ENCODE results near the gene MISFA. TPM values are rescaled to one million over a fixed set of nuclear protein-coding genes. Genes with fewer than 3 reads are reported as not detected.

Gene MISFA
- 0.65 and 1.6 TPM in 2 replicates for total RNA-seq (ENCODE audit: low replicate concordance)

- no peak within 1 kb of the TSS for H3K4me3 ChIP-seq
- no peak within 1 kb of the TSS for H3K4me2 ChIP-seq
- H3K27ac ChIP-seq = no peak within 1 kb of the TSS
- no peak within 1 kb of the TSS for H3K9ac ChIP-seq
- peaks cover 5% of the 10 kb centered on the region for H3K36me3 Mint-ChIP-seq
- H3K9me3 ChIP-seq (ENCODE audit: low read depth) = no peaks in the 10 kb centered on the region
- H3K4me1 Mint-ChIP-seq = no peaks in the 10 kb centered on the region
- H3K36me3 ChIP-seq = no peaks in the 10 kb centered on the region
- H3F3A ChIP-seq (ENCODE audit: low read depth) = no peaks in the 10 kb centered on the region
- TF ChIP-seq CTCF (IDR thresholded peaks at IDR 0.05) = no peak
- no peak for TF ChIP-seq EZH2phosphoT487 (IDR thresholded peaks at IDR 0.05)
- no peak for DNase-seq (ENCODE audit: low spot score)
- no peaks in the 10 kb centered on the region for H3K27me3 Mint-ChIP-seq (ENCODE audit: insufficient read depth, low read depth)
- H2AFZ ChIP-seq (replicated peaks) = no peak within 1 kb of the TSS
- no peaks in the 10 kb centered on the region for H3K79me2 ChIP-seq (ENCODE audit: low read depth)
- no peaks in the 10 kb centered on the region for H3K9me3 Mint-ChIP-seq
- H3K4me1 ChIP-seq = no peaks in the 10 kb centered on the region
- H4K20me1 ChIP-seq (ENCODE audit: low read depth) = no peaks in the 10 kb centered on the region
- H3K4me3 Mint-ChIP-seq = no peak within 1 kb of the TSS
- no peak within 1 kb of the TSS for H3K27ac Mint-ChIP-seq
- no peaks in the 10 kb centered on the region for H3K27me3 ChIP-seq
Observed at GRCh38 chr11:18599739-18600230, at the start of gene MISFA. Gene MISFA, plus strand, starts transcription at chr11:18599789. Its CDS starts 140 bp downstream, at chr11:18599929.

GRCh38 chr11:18563090-18563730 is 36.4 kb upstream of the MISFA start:
- H2AFZ ChIP-seq (replicated peaks) = no peak overlapping the region
- H3K4me1 ChIP-seq = no peaks in the 10 kb centered on the region
- H3K4me2 ChIP-seq = no peak overlapping the region
- H3K4me1 Mint-ChIP-seq = no peaks in the 10 kb centered on the region
- no peaks in the 10 kb centered on the region for H3K9me3 Mint-ChIP-seq
- H3K36me3 Mint-ChIP-seq = no peaks in the 10 kb centered on the region
- H3K27me3 ChIP-seq = no peaks in the 10 kb centered on the region
- H4K20me1 ChIP-seq (ENCODE audit: low read depth) = no peaks in the 10 kb centered on the region
- no peaks in the 10 kb centered on the region for H3K9me3 ChIP-seq (ENCODE audit: low read depth)
- H3K27ac ChIP-seq = no peak overlapping the region
- no peak overlapping the region for H3K9ac ChIP-seq
- no peak for DNase-seq (ENCODE audit: low spot score)
- H3K4me3 Mint-ChIP-seq = no peak overlapping the region
- TF ChIP-seq EZH2phosphoT487 (IDR thresholded peaks at IDR 0.05) (no peak), EZH2 (IDR thresholded peaks at IDR 0.05) (no peak), CTCF (IDR thresholded peaks at IDR 0.05) (no peak)
- no peak overlapping the region for H3K27ac Mint-ChIP-seq
- H3K79me2 ChIP-seq (ENCODE audit: low read depth) = no peaks in the 10 kb centered on the region
- H3K27me3 Mint-ChIP-seq (ENCODE audit: insufficient read depth, low read depth) = no peaks in the 10 kb centered on the region
- H3K36me3 ChIP-seq = no peaks in the 10 kb centered on the region
- no peaks in the 10 kb centered on the region for H3F3A ChIP-seq (ENCODE audit: low read depth)
- H3K4me3 ChIP-seq = no peak overlapping the region

- no peaks in the 10 kb centered on the region for H3K9me3 Mint-ChIP-seq
Observed at GRCh38 chr11:18564149-18564548, 35.4 kb upstream of the MISFA start.

More at GRCh38 chr11:18564149-18564548, 35.4 kb upstream of the MISFA start:
- H3K4me1 ChIP-seq = no peaks in the 10 kb centered on the region
- no peak overlapping the region for H3K9ac ChIP-seq
- Mint-ChIP-seq H3K4me1 (no peaks in the 10 kb centered on the region), H3K4me3 (no peak overlapping the region), H3K27me3 (ENCODE audit: insufficient read depth, low read depth) (no peaks in the 10 kb centered on the region), H3K27ac (no peak overlapping the region), H3K36me3 (no peaks in the 10 kb centered on the region)
- no peaks in the 10 kb centered on the region for H4K20me1 ChIP-seq (ENCODE audit: low read depth)
- H3K36me3 ChIP-seq = no peaks in the 10 kb centered on the region
- DNase-seq (ENCODE audit: low spot score) = no peak
- H3K79me2 ChIP-seq (ENCODE audit: low read depth) = no peaks in the 10 kb centered on the region
- H3F3A ChIP-seq (ENCODE audit: low read depth) = no peaks in the 10 kb centered on the region
- no peak overlapping the region for H3K4me3 ChIP-seq
- no peak overlapping the region for H2AFZ ChIP-seq (replicated peaks)
- H3K4me2 ChIP-seq = no peak overlapping the region
- H3K27me3 ChIP-seq = no peaks in the 10 kb centered on the region
- TF ChIP-seq CTCF (IDR thresholded peaks at IDR 0.05) (no peak), EZH2 (IDR thresholded peaks at IDR 0.05) (no peak), EZH2phosphoT487 (IDR thresholded peaks at IDR 0.05) (no peak)
- H3K9me3 ChIP-seq (ENCODE audit: low read depth) = no peaks in the 10 kb centered on the region
- H3K27ac ChIP-seq = no peak overlapping the region

Data from neural progenitor cell (in vitro differentiated cells).